DOHH2 (cell line): Measurements from ENCODE around the gene SDC1.

Experiments
- CTCF ChIP-seq: fragments of 200-600 bp; sonication (generic); IDR thresholded peaks from one replicate; pipeline ENCODE4 v1.5.1; 2014; ENCODE audit warnings: antibody characterized with exemption, mild to moderate bottlenecking, low read depth, low read length; ENCODE audit not compliant: poor library complexity, severe bottlenecking
- EZH2phosphoT487 ChIP-seq: fragments of 200-600 bp; sonication (generic); IDR thresholded peaks from 2 replicates; pipeline ENCODE4 v1.6.1; 2017; ENCODE audit warnings: borderline replicate concordance, mild to moderate bottlenecking, antibody characterized with exemption, low read length, moderate library complexity, mixed read lengths

GRCh38 chr2:20217041-20217970 lies 7.6 kb downstream of the SDC1 start:
- TF ChIP-seq CTCF: no peak
- TF ChIP-seq EZH2phosphoT487: no peak
